ENCODE measurements around the gene FBXL17.

Gene FBXL17

DNA sequence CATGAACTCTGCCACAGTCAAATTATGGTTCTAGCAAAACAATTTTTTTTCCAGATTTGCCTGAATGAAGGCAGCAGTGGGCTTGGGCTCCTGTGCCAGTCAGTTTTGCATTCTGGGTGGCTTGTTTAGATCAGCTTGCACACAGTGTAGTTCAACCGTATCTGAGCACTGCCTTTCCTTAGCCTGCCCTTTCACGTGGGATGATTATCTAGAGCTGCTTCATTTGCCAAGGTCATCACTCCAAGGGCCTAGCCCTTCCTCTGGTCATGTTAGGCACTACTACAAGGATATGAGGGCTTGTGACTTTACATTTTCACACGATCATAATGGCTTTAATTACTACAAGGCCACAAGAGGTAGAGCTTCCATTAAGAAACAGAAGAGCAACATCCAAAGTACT, 560.6 kb downstream of the FBXL17 start:
- no peak for DNase-seq (ENCODE audit: low read depth in 1 of 2, low spot score in 1 of 2)

DNA sequence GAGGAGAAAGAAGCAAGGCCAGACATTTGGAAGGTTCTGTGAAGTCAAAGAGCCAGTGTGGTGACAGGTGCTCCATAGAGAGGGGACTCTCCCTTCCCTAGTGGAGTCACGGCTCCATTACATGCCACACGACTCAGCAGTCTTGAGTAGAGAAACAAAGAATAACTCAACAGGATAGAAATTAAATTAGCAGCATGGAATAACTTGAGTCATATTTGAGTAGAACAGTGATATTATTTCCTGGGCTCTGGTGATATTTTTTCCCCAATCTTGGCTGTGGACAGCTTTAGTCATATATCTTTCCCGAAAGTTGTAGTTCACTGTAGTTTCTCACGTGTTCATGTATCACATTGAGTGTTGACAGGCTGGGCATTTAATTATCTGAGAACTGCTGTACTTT, 561.5 kb downstream of the FBXL17 start:
- no peak for DNase-seq (ENCODE audit: low read depth in 1 of 2, low spot score in 1 of 2)

GRCh38 chr5:107817951-107818350, 563.9 kb downstream of the FBXL17 start:
- DNase-seq (ENCODE audit: low read depth in 1 of 2, low spot score in 1 of 2): no peak

GRCh38 chr5:107817436-107817835, 564.5 kb downstream of the FBXL17 start:
- DNase-seq (ENCODE audit: low read depth in 1 of 2, low spot score in 1 of 2): no peak

DNA sequence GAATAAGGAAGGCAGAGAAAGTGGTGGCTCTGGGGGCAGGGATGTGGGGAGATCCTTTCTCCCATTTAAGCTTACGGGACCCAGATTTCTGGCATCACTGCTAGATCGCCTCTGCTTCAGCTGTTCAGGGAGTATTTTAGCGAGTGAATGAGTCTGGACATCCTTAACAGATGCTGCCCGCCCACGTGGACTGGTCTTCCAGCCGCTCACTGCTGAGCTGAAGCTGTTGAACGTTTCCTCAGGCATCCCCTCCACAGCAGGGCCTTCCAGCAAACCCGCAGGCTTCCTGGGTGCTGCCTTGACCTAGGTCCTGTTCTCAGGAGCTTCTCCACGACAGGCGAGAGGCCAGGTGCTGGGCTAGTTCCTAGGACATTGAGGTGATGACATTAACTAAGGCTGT, 566.8 kb downstream of the FBXL17 start:
- DNase-seq (ENCODE audit: low read depth in 1 of 2, low spot score in 1 of 2): no peak

GRCh38 chr5:107814183-107814827, 567.6 kb downstream of the FBXL17 start:
- DNase-seq (ENCODE audit: low read depth in 1 of 2, low spot score in 1 of 2): no peak

DNA sequence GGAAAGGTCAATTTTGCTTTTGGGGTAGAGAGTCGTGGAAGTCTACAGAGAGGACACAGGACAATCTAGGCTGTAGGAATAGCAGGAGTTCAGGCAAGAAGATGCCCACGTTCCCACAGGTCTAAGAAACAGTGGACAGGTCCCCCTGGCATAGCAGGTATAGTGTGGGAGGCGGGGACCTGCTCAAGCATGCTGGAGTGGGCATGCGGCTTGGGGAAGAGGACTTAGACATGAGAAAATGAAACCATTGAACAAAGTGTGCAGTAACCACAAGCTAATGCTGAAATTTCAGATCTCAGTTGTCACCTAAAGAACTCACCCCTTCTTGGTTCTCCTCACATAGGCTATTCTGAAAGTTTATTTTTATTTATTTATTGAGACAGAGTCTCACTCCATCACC, 568.3 kb downstream of the FBXL17 start:
- no peak for DNase-seq (ENCODE audit: low read depth in 1 of 2, low spot score in 1 of 2)

DNA sequence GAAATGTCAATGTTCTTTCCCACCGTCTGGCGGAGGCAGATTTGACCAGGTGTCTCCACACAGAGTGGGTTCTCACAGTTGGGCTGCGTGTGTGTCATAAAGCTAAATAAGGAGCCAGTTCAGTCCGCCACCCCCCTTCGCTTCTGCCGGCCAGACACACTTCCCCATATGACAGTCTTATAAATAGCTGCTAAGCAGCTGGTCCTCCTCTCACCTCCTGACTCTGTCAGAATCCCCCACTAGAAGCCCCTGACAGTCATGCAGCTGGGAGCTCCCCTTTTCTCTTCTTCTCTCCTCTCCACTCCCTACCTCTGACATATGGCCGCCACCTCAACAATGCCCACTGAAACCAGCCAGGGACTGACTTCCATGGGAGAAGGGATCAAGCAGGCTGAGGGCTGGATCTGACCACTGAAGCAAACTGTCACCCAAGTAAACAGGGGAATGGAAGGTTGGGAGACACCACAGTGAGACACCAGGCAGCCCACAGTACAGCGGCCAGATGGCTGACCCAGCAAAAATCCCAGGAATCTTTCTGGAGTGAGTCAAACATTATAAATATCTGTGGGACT, 569.2 kb downstream of the FBXL17 start:
- no peak for DNase-seq (ENCODE audit: low read depth in 1 of 2, low spot score in 1 of 2)

DNA sequence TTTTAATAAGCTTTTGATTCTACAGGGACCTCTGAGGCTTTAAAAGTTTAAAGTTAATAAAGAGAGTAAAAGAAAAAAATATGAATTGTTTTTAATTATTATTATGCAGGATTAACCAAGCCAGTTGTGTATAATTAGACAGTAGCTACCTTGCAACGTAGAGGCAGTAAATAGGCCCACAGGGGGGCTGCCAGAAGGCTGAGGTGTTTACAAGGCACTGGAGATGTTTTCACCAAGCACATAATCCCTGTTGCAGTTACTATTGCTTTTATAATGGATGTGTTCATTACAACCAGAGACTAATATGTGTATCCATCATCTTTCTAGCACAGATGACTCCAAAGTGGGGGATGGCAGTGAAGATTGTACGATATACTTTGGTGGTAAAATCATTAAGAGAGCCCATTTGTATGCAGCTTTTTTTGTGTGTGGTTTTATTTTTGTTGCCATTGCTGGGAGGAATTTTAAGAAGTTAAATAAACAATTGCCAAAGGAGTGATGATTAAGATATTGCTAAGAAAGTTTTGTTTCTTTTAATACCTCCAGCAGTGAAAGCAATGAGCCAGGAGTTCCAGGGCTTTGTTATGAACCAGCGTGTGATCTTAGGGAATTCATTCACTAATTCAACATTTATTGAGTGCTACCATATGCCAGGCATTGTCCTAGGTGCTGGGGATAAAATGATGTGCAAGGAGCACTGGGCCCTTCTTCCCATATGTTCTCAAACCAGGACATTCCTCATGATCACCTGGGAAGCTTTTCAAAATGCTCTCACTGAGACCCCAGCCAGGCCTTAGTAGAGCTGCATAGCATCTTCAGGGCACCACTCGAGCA, 572.5 kb downstream of the FBXL17 start:
- DNase-seq (ENCODE audit: low read depth in 1 of 2, low spot score in 1 of 2): no peak

Measured in activated CD4-positive, alpha-beta T cell treated with anti-CD3 and anti-CD28 coated beads, Interleukin-2, amount 50 U/mL, for 24 hours (primary cell).